CD4-positive, CD25-positive, alpha-beta regulatory T cell (primary cell): ENCODE results near the gene EHD4. TPM values are rescaled to one million over a fixed set of nuclear protein-coding genes. Genes with fewer than 3 reads are reported as not detected.

Experiments
- ATAC-seq, 2 donors: fragments of 150-1000 bp; cut with Tn5 transposase; one replicate each; pipeline ENCODE4 v1.10.0; 2021; ENCODE audit warnings: low read depth in 2 of 2, moderate number of reproducible peaks in 2 of 2, moderate library complexity in 1 of 2
- DNase-seq, 3 donors: peaks; one replicate each; pipeline versions ENCODE4 v3.0.0 to v3.0.0-alpha.2; 2012 to 2022; ENCODE audit warnings: mixed read lengths in 1 of 3
- H3K27ac ChIP-seq: one replicate; pipeline ENCODE4 v1.7.0; 2013; ENCODE audit warnings: mild to moderate bottlenecking, low read length; ENCODE audit not compliant: insufficient read depth, poor library complexity, severe bottlenecking
- H3K27me3 ChIP-seq: one replicate; pipeline ENCODE4 v1.7.0; 2013; ENCODE audit warnings: low read length; ENCODE audit not compliant: control insufficient read depth, insufficient read depth
- H3K36me3 ChIP-seq: one replicate; pipeline ENCODE4 v1.7.0; 2013; ENCODE audit warnings: mild to moderate bottlenecking, low read length, moderate library complexity; ENCODE audit not compliant: control insufficient read depth, insufficient read depth
- H3K4me1 ChIP-seq: 2 replicates; pipeline ENCODE4 v1.7.0; 2013; ENCODE audit warnings: mild to moderate bottlenecking, low read length; ENCODE audit not compliant: insufficient read depth, control insufficient read depth, poor library complexity, severe bottlenecking
- H3K4me3 ChIP-seq: one replicate; pipeline ENCODE4 v1.7.0; 2013; ENCODE audit warnings: low read depth, mild to moderate bottlenecking, low read length, moderate library complexity
- H3K9me3 ChIP-seq, 2 experiments: 1 replicate in 1 of 2; 2 replicates in 1 of 2; pipeline ENCODE4 v1.7.0; 2013; ENCODE audit warnings: low read length in 2 of 2, mild to moderate bottlenecking in 1 of 2, moderate library complexity in 1 of 2; ENCODE audit not compliant: control insufficient read depth in 2 of 2
- H3K27ac Mint-ChIP-seq, 3 donors: one replicate each; pipeline ENCODE4 v1.8.0; 2020 to 2022; ENCODE audit warnings: mild to moderate bottlenecking in 3 of 3, mixed read lengths in 3 of 3, moderate library complexity in 2 of 3
- H3K27me3 Mint-ChIP-seq: one replicate; pipeline ENCODE4 v1.8.0; 2022; ENCODE audit warnings: mild to moderate bottlenecking, mixed read lengths
- H3K36me3 Mint-ChIP-seq: one replicate; pipeline ENCODE4 v1.8.0; 2020; ENCODE audit warnings: mixed read lengths
- H3K4me1 Mint-ChIP-seq, 4 donors: one replicate each; pipeline ENCODE4 v1.8.0; 2020 to 2022; ENCODE audit warnings: mixed read lengths in 4 of 4, mild to moderate bottlenecking in 1 of 4
- H3K4me3 Mint-ChIP-seq, 4 donors: one replicate each; pipeline ENCODE4 v1.8.0; 2020 to 2022; ENCODE audit warnings: mild to moderate bottlenecking in 4 of 4, mixed read lengths in 4 of 4, moderate library complexity in 3 of 4
- H3K9me3 Mint-ChIP-seq, 7 donors: one replicate each; pipeline ENCODE4 v1.8.0; 2020 to 2022; ENCODE audit warnings: mixed read lengths in 7 of 7, mild to moderate bottlenecking in 3 of 7, moderate library complexity in 2 of 7
- polyA plus RNA-seq, 4 donors: library from polyadenylated mRNA; unstranded; fragments of 300-500 nt; fragmentation: Illumina TruSeq; gene quantifications; one replicate each; pipeline ENCODE4 v1.2.3, GENCODE V29; 2021
- total RNA-seq: library from RNA; stranded (reverse); gene quantifications from one replicate; pipeline ENCODE4 v1.2.3, GENCODE V29; 2022

Gene EHD4
- total and polyA plus RNA-seq, 5 donors from 2014 or later: 9.3 to 57.8 (median 13.8) TPM

GRCh38 chr15:41935566-41936020, 36.8 kb downstream of the EHD4 start:
- no peaks in the 10 kb centered on the region for H3K9me3 ChIP-seq
- ATAC-seq (no peak), DNase-seq (peak in 1 of 3 donors; percentile 16)
- Mint-ChIP-seq H3K27me3 (no peaks in the 10 kb centered on the region), H3K36me3 (peaks cover 5% of the 10 kb centered on the region), H3K4me3 (peak overlapping the region in 3 of 4 donors; percentile 66 to 84 (median 74)), H3K27ac (peak overlapping the region; percentile 95 to 99 (median 97)), H3K4me1 (peaks cover 28 to 69% (median 52%) of the 10 kb centered on the region in 4 donors), H3K9me3 (no peaks in the 10 kb centered on the region)
- no peaks in the 10 kb centered on the region for H3K27me3 ChIP-seq
- no peaks in the 10 kb centered on the region for H3K36me3 ChIP-seq
- H3K4me3 ChIP-seq: peak overlapping the region; percentile 52
- peak overlapping the region; percentile 99 for H3K27ac ChIP-seq
- H3K4me1 ChIP-seq: peaks cover 58% of the 10 kb centered on the region

- no peaks in the 10 kb centered on the region for H3K27me3 ChIP-seq
- Mint-ChIP-seq H3K9me3 (no peaks in the 10 kb centered on the region), H3K4me1 (peaks cover 28 to 66% (median 47%) of the 10 kb centered on the region in 4 donors), H3K36me3 (no peaks in the 10 kb centered on the region), H3K27me3 (no peaks in the 10 kb centered on the region), H3K27ac (peak overlapping the region; percentile 95 to 99 (median 97)), H3K4me3 (peak overlapping the region; percentile 66 to 85 (median 79))
- no peaks in the 10 kb centered on the region for H3K9me3 ChIP-seq
- peak; percentile 70 to 87 (median 71) for DNase-seq
- peak; percentile 68 to 74 for ATAC-seq
- no peaks in the 10 kb centered on the region for H3K36me3 ChIP-seq
- H3K4me3 ChIP-seq: peak overlapping the region; percentile 45
- peaks cover 52% of the 10 kb centered on the region for H3K4me1 ChIP-seq
- peak overlapping the region; percentile 99 for H3K27ac ChIP-seq
These were observed 37.5 kb downstream of the EHD4 start for GRCh38 chr15:41934843-41935242.

GRCh38 chr15:41933771-41934170, 38.6 kb downstream of the EHD4 start:
- peaks cover 28 to 68% (median 48%) of the 10 kb centered on the region in 4 donors for H3K4me1 Mint-ChIP-seq
- no peak for DNase-seq

GRCh38 chr15:41933326-41933725, 39.0 kb downstream of the EHD4 start:
- Mint-ChIP-seq H3K36me3 (peaks cover 5% of the 10 kb centered on the region), H3K4me3 (no peak overlapping the region), H3K4me1 (peaks cover 28 to 65% (median 45%) of the 10 kb centered on the region in 4 donors), H3K27ac (peak overlapping the region; percentile 92 to 97 (median 95)), H3K9me3 (no peaks in the 10 kb centered on the region), H3K27me3 (no peaks in the 10 kb centered on the region)
- no peaks in the 10 kb centered on the region for H3K27me3 ChIP-seq
- H3K4me3 ChIP-seq: no peak overlapping the region
- H3K27ac ChIP-seq: peak overlapping the region; percentile 99
- DNase-seq: no peak
- H3K4me1 ChIP-seq: peaks cover 50% of the 10 kb centered on the region
- no peak for ATAC-seq
- no peaks in the 10 kb centered on the region for H3K36me3 ChIP-seq
- H3K9me3 ChIP-seq: no peaks in the 10 kb centered on the region

More at GRCh38 chr15:41933771-41934170, 38.6 kb downstream of the EHD4 start:
- Histone ChIP-seq H3K27me3 (no peaks in the 10 kb centered on the region), H3K27ac (peak overlapping the region; percentile 99), H3K4me1 (peaks cover 52% of the 10 kb centered on the region), H3K36me3 (no peaks in the 10 kb centered on the region), H3K4me3 (no peak overlapping the region), H3K9me3 (no peaks in the 10 kb centered on the region)
- Mint-ChIP-seq H3K27ac (peak overlapping the region; percentile 95 to 99 (median 97)), H3K27me3 (no peaks in the 10 kb centered on the region), H3K4me3 (peak overlapping the region in 1 of 4 donors; percentile 23), H3K9me3 (no peaks in the 10 kb centered on the region), H3K36me3 (peaks cover 5% of the 10 kb centered on the region)
- ATAC-seq: no peak

GRCh38 chr15:41932511-41933289, 39.7 kb downstream of the EHD4 start:
- peaks cover 5% of the 10 kb centered on the region for H3K36me3 Mint-ChIP-seq
- no peaks in the 10 kb centered on the region for H3K27me3 Mint-ChIP-seq
- peaks cover 44% of the 10 kb centered on the region for H3K4me1 ChIP-seq
- H3K27me3 ChIP-seq: no peaks in the 10 kb centered on the region
- no peak overlapping the region for H3K4me3 Mint-ChIP-seq
- DNase-seq (no peak), ATAC-seq (no peak)
- peak overlapping the region; percentile 99 for H3K27ac ChIP-seq
- no peaks in the 10 kb centered on the region for H3K9me3 ChIP-seq
- H3K27ac Mint-ChIP-seq: peak overlapping the region; percentile 92 to 97 (median 95)
- no peak overlapping the region for H3K4me3 ChIP-seq
- no peaks in the 10 kb centered on the region for H3K9me3 Mint-ChIP-seq
- no peaks in the 10 kb centered on the region for H3K36me3 ChIP-seq
- H3K4me1 Mint-ChIP-seq: peaks cover 23 to 63% (median 38%) of the 10 kb centered on the region in 4 donors

- Histone ChIP-seq H3K36me3 (no peaks in the 10 kb centered on the region), H3K27ac (no peak overlapping the region), H3K27me3 (no peaks in the 10 kb centered on the region), H3K4me3 (no peak overlapping the region), H3K4me1 (peaks cover 38% of the 10 kb centered on the region), H3K9me3 (no peaks in the 10 kb centered on the region)
- Mint-ChIP-seq H3K27me3 (no peaks in the 10 kb centered on the region), H3K4me3 (no peak overlapping the region), H3K36me3 (peaks cover 5% of the 10 kb centered on the region), H3K4me1 (peaks cover 19 to 58% (median 37%) of the 10 kb centered on the region in 4 donors), H3K27ac (peak overlapping the region in 2 of 3 donors; percentile 87 to 97), H3K9me3 (no peaks in the 10 kb centered on the region)
- ATAC-seq (no peak), DNase-seq (no peak)
These were observed 40.3 kb downstream of the EHD4 start for GRCh38 chr15:41932101-41932500.

- Histone ChIP-seq H3K4me1 (peaks cover 33% of the 10 kb centered on the region), H3K4me3 (no peak overlapping the region), H3K9me3 (no peaks in the 10 kb centered on the region), H3K36me3 (no peaks in the 10 kb centered on the region), H3K27me3 (no peaks in the 10 kb centered on the region), H3K27ac (no peak overlapping the region)
- H3K27me3 Mint-ChIP-seq: no peaks in the 10 kb centered on the region
- no peak overlapping the region for H3K4me3 Mint-ChIP-seq
- ATAC-seq (no peak), DNase-seq (no peak)
- peaks cover 8% of the 10 kb centered on the region for H3K36me3 Mint-ChIP-seq
- H3K9me3 Mint-ChIP-seq: no peaks in the 10 kb centered on the region
- peaks cover 10 to 58% (median 36%) of the 10 kb centered on the region in 4 donors for H3K4me1 Mint-ChIP-seq
- peak overlapping the region in 1 of 3 donors; percentile 26 for H3K27ac Mint-ChIP-seq
These were observed 41.5 kb downstream of the EHD4 start for GRCh38 chr15:41930867-41931222.
